ENCODE results near the gene MAD1L1. TPM values are rescaled to one million over a fixed set of nuclear protein-coding genes. Genes with fewer than 3 reads are reported as not detected.

MAD1L1 gene
- total and polyA plus RNA-seq, 2 of the 8 experiments (the other 6 are each of a cell fraction or from before 2014, with no cell fraction given) = 40.4 to 44.6 TPM

- H3K79me2 ChIP-seq (ENCODE audit: control insufficient read depth in 1 of 2, insufficient read depth in 2 of 2, low read length in 2 of 2) = peaks cover 0 to 6% of the 10 kb centered on the region in 2 experiments; a peak in 1 of 4 replicates
- H3K27me3 ChIP-seq (replicated peaks in 1 of 4; ENCODE audit: control insufficient read depth in 3 of 4, extremely low read depth in 1 of 4, insufficient read depth in 3 of 4, low read length in 3 of 4) = no peaks in the 10 kb centered on the region
- no peak for TF ChIP-seq BACH1 (IDR thresholded peaks at IDR 0.05; ENCODE audit: low read length)
- TF ChIP-seq, protein P1, sequence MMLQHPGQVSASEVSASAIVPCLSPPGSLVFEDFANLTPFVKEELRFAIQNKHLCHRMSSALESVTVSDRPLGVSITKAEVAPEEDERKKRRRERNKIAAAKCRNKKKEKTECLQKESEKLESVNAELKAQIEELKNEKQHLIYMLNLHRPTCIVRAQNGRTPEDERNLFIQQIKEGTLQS (IDR thresholded peaks at IDR 0.05; ENCODE audit: insufficient read depth, low read depth, low read length) = no peak
- TF ChIP-seq SP4 (IDR thresholded peaks at IDR 0.05; ENCODE audit: low read length) = no peak
- TF ChIP-seq MAFK (IDR thresholded peaks at IDR 0.05; ENCODE audit: low read depth, low read length) = no peak
- TF ChIP-seq CREB1 (IDR thresholded peaks at IDR 0.05) = no peak
- TF ChIP-seq CBX8 (IDR thresholded peaks at IDR 0.05; ENCODE audit: borderline replicate concordance, low read depth, low read length) = no peak
- no peak for TF ChIP-seq NRF1 (IDR thresholded peaks at IDR 0.05; ENCODE audit: low read depth, low read length)
- H3K4ac ChIP-seq (replicated peaks; ENCODE audit: insufficient read length, low read depth, low read length) = no peak overlapping the region
- peaks cover 2 to 11% of the 10 kb centered on the region in 2 experiments for H4K20me1 ChIP-seq (replicated peaks in 1 of 2; ENCODE audit: control insufficient read depth in 1 of 2, insufficient read depth in 2 of 2, low read length in 2 of 2)
- no peak overlapping the region for H3K14ac ChIP-seq (ENCODE audit: insufficient read length)
- H2AK5ac ChIP-seq (ENCODE audit: low read depth, low read length) = no peak overlapping the region
- no peaks in the 10 kb centered on the region; the same call in 1 of the 2 replicates for H3K23me2 ChIP-seq (ENCODE audit: low read depth, low read length)
- POLR2A ChIA-PET (ENCODE audit: partially characterized antibody) = no interaction called here
- H3K27ac ChIP-seq (ENCODE audit: low read depth, low read length) = no peak overlapping the region
- H2BK120ac ChIP-seq (replicated peaks; ENCODE audit: low read depth, low read length) = no peak overlapping the region
- FAIRE-seq = no peak
- H3K9me3 ChIP-seq (ENCODE audit: insufficient read depth in 2 of 2, low read depth in 1 of 2, low read length in 1 of 2) = peaks cover 0 to 3% of the 10 kb centered on the region in 2 experiments; a peak in 1 of 4 replicates
- no peak overlapping the region for H3K9ac ChIP-seq (replicated peaks in 1 of 4; ENCODE audit: extremely low read depth in 1 of 4, low read depth in 3 of 4, low read length in 3 of 4)
- peaks cover 0 to 3% (median 0%) of the 10 kb centered on the region in 4 experiments; a peak in 1 of 8 replicates for H3K36me3 ChIP-seq (ENCODE audit: control insufficient read depth in 2 of 4, insufficient read depth in 4 of 4, low read length in 3 of 4)
- H4K5ac ChIP-seq (ENCODE audit: insufficient read length, low read depth, low read length) = no peak overlapping the region
- no peak overlapping the region for H3K56ac ChIP-seq (replicated peaks; ENCODE audit: insufficient read length, low read depth, low read length)
- H3K4me2 ChIP-seq (ENCODE audit: insufficient read depth in 1 of 2, low read depth in 2 of 2, low read length in 2 of 2) = no peak overlapping the region
- H4K91ac ChIP-seq (replicated peaks; ENCODE audit: insufficient read length, low read length) = no peak overlapping the region
- H2BK5ac ChIP-seq (ENCODE audit: low read depth, low read length) = no peak overlapping the region
- H3K4me3 ChIP-seq (ENCODE audit: extremely low read depth in 1 of 4, insufficient read depth in 2 of 4, low read depth in 3 of 4, low read length in 4 of 4) = no peak overlapping the region
- CTCF ChIA-PET (ENCODE audit: partially characterized antibody) = interaction anchor here (0.6 to 2.6 kb wide), 3 partner anchors 8 to 164 kb away, joined by 3 to 8 read pairs (median 4); no protein-coding TSS in a partner anchor
- WGBS, 2 experiments (ENCODE audit: extremely low coverage in 1 of 2, insufficient coverage in 1 of 2, insufficient read length in 1 of 2, insufficient replicate concordance in 2 of 2, low coverage in 1 of 2, low lambda C conversion rate in 2 of 2, missing lambda C conversion rate in 1 of 2) = 88% methylated on average over 15 of the region's 25 CpGs; no CpG with 5 or more reads in 1 of the 2 experiments
- no peak overlapping the region for H3K23ac ChIP-seq (ENCODE audit: insufficient read length)
- H2BK12ac ChIP-seq (ENCODE audit: low read depth, low read length) = no peak overlapping the region
- H4K8ac ChIP-seq (ENCODE audit: extremely low read depth, insufficient read depth, low read length) = no peak overlapping the region; the same call in 1 of the 2 replicates
- peak overlapping the region; percentile 19 for H3K18ac ChIP-seq (ENCODE audit: extremely low read depth, low read length)
- no peak overlapping the region for H2BK15ac ChIP-seq (ENCODE audit: low read length)
- DNase-seq (ENCODE audit: low read depth in 1 of 2, low spot score in 2 of 2) = no peak
- H2BK20ac ChIP-seq (ENCODE audit: low read length) = no peak overlapping the region
- peaks cover 0 to 6% (median 1%) of the 10 kb centered on the region in 4 experiments; a peak in 5 of 7 replicates for H3K4me1 ChIP-seq (replicated peaks in 1 of 4; ENCODE audit: control insufficient read depth in 3 of 4, insufficient read depth in 4 of 4, low read length in 3 of 4)
- H3K79me1 ChIP-seq (ENCODE audit: low read depth, low read length) = peaks cover 12% of the 10 kb centered on the region
- no peak overlapping the region for H2AFZ ChIP-seq (ENCODE audit: low read length)
Observed at GRCh38 chr7:2045559-2046405, 187.0 kb downstream of the MAD1L1 start.
